Brain microvascular endothelial cell (primary cell): ENCODE measurements around the gene ZNF407.

Source experiments
- DNase-seq: peaks from one replicate; pipeline ENCODE4 v3.0.0-alpha.2; 2020
- H3K27ac ChIP-seq: fragments of 250-450 bp; sonication (Bioruptor Pico); 2 replicates; pipeline ENCODE4 v1.5.1; 2020; ENCODE audit warnings: mild to moderate bottlenecking, moderate library complexity
- H3K27me3 ChIP-seq: fragments of 250-450 bp; sonication (Bioruptor Pico); replicated peaks from 2 replicates; pipeline ENCODE4 v1.5.1; 2020; ENCODE audit warnings: mild to moderate bottlenecking
- H3K36me3 ChIP-seq: fragments of 250-450 bp; sonication (Bioruptor Pico); replicated peaks from 2 replicates; pipeline ENCODE4 v1.5.1; 2020; ENCODE audit warnings: mild to moderate bottlenecking
- H3K4me3 ChIP-seq: 2 replicates; pipeline ENCODE4 v1.5.1; 2011; ENCODE audit warnings: low read depth, mild to moderate bottlenecking, control low read depth, low read length, moderate library complexity
- in situ Hi-C: cut with HindIII; loops from 2 replicates; pipeline ENCODE4 v1.10.0; 2017; ENCODE audit warnings: low sequenced_read_pairs, low pct_ligation_motif_present
- TF ChIP-seq, protein P1 (sequence below): IDR thresholded peaks from 2 replicates; pipeline ENCODE4 v1.5.1; 2011; ENCODE audit warnings: low read depth, mild to moderate bottlenecking, moderate library complexity, low read length, control low read depth, inconsistent platforms; ENCODE audit errors: missing control alignments

ZNF407 gene

DNA sequence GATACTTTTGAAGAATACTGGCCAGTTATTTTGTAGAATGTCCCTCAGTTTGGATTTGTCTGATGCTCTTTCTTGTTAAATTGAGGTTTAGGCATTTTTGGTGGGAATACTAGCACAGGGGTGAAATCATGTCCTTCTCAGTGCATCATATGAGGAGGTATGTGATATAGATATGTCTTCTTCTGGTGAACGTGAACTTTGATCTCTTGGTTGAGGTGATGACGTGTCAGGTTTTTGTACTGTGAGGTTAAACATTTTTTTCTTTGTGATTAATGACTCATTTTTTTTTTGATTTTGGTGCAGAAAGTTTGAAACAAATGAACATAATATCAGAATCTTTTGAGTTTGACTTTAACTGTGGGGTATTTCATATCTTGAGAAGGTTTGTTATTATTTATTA, 11.0 kb downstream of the ZNF407 start:
- peak; percentile 19 for DNase-seq
- TF ChIP-seq, protein P1, sequence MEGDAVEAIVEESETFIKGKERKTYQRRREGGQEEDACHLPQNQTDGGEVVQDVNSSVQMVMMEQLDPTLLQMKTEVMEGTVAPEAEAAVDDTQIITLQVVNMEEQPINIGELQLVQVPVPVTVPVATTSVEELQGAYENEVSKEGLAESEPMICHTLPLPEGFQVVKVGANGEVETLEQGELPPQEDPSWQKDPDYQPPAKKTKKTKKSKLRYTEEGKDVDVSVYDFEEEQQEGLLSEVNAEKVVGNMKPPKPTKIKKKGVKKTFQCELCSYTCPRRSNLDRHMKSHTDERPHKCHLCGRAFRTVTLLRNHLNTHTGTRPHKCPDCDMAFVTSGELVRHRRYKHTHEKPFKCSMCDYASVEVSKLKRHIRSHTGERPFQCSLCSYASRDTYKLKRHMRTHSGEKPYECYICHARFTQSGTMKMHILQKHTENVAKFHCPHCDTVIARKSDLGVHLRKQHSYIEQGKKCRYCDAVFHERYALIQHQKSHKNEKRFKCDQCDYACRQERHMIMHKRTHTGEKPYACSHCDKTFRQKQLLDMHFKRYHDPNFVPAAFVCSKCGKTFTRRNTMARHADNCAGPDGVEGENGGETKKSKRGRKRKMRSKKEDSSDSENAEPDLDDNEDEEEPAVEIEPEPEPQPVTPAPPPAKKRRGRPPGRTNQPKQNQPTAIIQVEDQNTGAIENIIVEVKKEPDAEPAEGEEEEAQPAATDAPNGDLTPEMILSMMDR = no peak
- no peak overlapping the region for H3K27ac ChIP-seq
- no peaks in the 10 kb centered on the region for H3K27me3 ChIP-seq
- in situ Hi-C loops = no loop called here
- no peak overlapping the region for H3K4me3 ChIP-seq
- H3K36me3 ChIP-seq = no peaks in the 10 kb centered on the region

DNA sequence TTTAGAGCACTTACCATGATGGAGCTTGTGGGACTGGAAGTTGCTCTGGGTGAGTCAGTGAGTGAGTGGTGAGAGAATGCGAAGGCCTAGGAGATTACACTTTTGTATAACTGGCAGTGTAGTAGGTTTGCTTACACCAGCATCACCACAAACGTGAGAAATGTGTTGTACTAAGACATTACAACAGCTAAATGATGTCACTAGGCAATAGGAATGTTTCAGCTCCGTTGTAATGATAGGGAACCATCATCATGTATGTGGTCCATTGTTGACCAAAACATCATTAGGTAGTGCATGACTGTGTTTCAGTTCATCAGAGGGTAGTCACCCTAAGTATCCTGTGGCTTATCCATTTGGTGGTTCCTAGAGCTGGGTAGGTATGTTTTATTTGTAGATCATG, 11.9 kb downstream of the ZNF407 start:
- Histone ChIP-seq H3K27ac (no peak overlapping the region), H3K27me3 (no peaks in the 10 kb centered on the region), H3K4me3 (no peak overlapping the region), H3K36me3 (no peaks in the 10 kb centered on the region)
- peak; percentile 65 for DNase-seq
- TF ChIP-seq, protein P1 = no peak
- in situ Hi-C loops = no loop called here

DNA sequence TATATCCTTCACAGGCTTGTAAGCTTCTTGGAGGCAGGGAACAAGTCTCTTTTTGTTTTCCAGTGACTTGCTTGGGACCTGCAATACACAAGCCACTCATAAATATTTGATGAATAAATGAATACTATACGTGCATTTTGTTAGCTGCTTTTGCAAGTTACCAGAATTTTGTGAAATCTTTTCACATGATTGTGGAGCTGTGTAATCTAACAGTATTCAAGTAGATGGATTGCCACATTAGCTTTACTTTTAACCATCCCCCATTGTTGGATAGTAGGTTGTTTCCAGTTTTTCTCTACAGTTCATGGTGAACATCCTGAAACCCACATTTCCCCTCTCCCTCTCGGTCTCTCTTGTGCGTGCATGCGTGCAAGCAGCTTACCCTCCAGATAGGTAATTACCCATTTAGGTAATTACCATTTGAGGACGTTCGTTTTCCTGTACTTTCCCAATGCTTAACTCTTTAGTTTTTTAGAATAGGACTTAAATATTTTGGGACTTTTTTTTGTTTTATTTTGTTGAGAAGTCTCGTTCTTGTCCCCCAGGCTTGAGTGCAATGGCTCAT, 12.5 kb downstream of the ZNF407 start:
- no peak for DNase-seq
- Histone ChIP-seq H3K27me3 (no peaks in the 10 kb centered on the region), H3K36me3 (no peaks in the 10 kb centered on the region), H3K4me3 (no peak overlapping the region), H3K27ac (no peak overlapping the region)
- TF ChIP-seq, protein P1 = no peak
- in situ Hi-C loops = no loop called here

- no peaks in the 10 kb centered on the region for H3K27me3 ChIP-seq
- TF ChIP-seq, protein P1 = no peak
- DNase-seq = no peak
- no peak overlapping the region for H3K27ac ChIP-seq
- H3K4me3 ChIP-seq = no peak overlapping the region
- H3K36me3 ChIP-seq = no peaks in the 10 kb centered on the region
- in situ Hi-C loops = no loop called here
Measured at GRCh38 chr18:74610860-74611259, 13.2 kb downstream of the ZNF407 start.

DNA sequence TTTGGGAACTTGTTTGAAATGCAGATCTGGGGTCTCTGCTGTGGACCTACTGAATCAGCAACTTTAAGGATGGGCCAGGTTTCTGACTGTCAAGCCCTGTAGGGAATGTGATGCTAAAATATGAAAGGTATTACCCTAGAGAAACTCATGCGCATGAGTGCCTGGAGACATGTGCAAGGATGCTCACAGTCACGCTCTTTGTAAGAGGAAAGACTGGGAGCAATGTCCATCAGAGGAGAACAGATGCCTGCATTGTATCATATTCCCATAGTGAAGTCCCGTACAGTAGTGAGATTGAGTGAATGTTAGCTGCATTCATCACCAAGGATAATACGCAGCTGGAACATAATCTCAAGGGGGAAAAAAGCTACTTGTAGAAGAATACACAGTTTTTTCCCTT, 14.1 kb downstream of the ZNF407 start:
- no peak for DNase-seq
- no peaks in the 10 kb centered on the region for H3K36me3 ChIP-seq
- TF ChIP-seq, protein P1 = no peak
- no peak overlapping the region for H3K4me3 ChIP-seq
- no peak overlapping the region for H3K27ac ChIP-seq
- no peaks in the 10 kb centered on the region for H3K27me3 ChIP-seq
- in situ Hi-C loops = no loop called here

- TF ChIP-seq, protein P1 = no peak
- Histone ChIP-seq H3K4me3 (no peak overlapping the region), H3K27ac (no peak overlapping the region), H3K36me3 (no peaks in the 10 kb centered on the region), H3K27me3 (no peaks in the 10 kb centered on the region)
- in situ Hi-C loops = no loop called here
- no peak for DNase-seq
Measured at GRCh38 chr18:74613381-74613780, 15.7 kb downstream of the ZNF407 start.
